Measurements from ENCODE around the gene GCNT2. TPM values are rescaled to one million over a fixed set of nuclear protein-coding genes. Genes with fewer than 3 reads are reported as not detected.

GCNT2 gene
- polyA plus RNA-seq, 3 donors = 3.5 to 10.0 (median 4.3) TPM

GRCh38 chr6:10556992-10557391 is 35.8 kb downstream of the GCNT2 start:
- TF ChIP-seq CTCF (IDR thresholded peaks at IDR 0.05) = no peak
- peaks cover 23 to 55% of the 10 kb centered on the region in 2 donors for H3K36me3 ChIP-seq (replicated peaks in 1 of 2; ENCODE audit: control insufficient read depth in 1 of 2, insufficient read depth in 2 of 2, low read length in 2 of 2)
- DNase-seq = no peak
- no peak overlapping the region for H3K27ac ChIP-seq (ENCODE audit: low read depth in 1 of 2, low read length in 2 of 2)
- no peak overlapping the region for H3K9ac ChIP-seq (ENCODE audit: insufficient read depth, low read length, poor library complexity, severe bottlenecking)
- Mint-ChIP-seq H3K4me1 (peaks cover 29% of the 10 kb centered on the region), H3K4me3 (no peak overlapping the region), H3K9me3 (no peaks in the 10 kb centered on the region), H3K27me3 (ENCODE audit: low read depth in 3 of 3) (no peaks in the 10 kb centered on the region), H3K36me3 (peaks cover 42 to 67% of the 10 kb centered on the region in 2 donors), H3K27ac (no peak overlapping the region)
- peaks cover 14 to 15% of the 10 kb centered on the region in 2 donors for H3K4me1 ChIP-seq (ENCODE audit: control insufficient read depth in 1 of 2, insufficient read depth in 2 of 2, low read length in 2 of 2)
- H2AFZ ChIP-seq (ENCODE audit: insufficient read depth, low read depth, low read length, poor library complexity, severe bottlenecking) = no peak overlapping the region
- intact Hi-C loops (cut with micrococcal nuclease) = no loop called here
- no peak overlapping the region for H3K4me3 ChIP-seq (replicated peaks in 1 of 3; ENCODE audit: low read depth in 2 of 3, low read length in 3 of 3)
- H4K20me1 ChIP-seq (ENCODE audit: insufficient read depth, low read length) = peaks cover 71% of the 10 kb centered on the region
- 100% methylated on average over 4 of the region's 6 CpGs for WGBS (ENCODE audit: insufficient coverage)
- no peak overlapping the region for H3K4me2 ChIP-seq (replicated peaks; ENCODE audit: extremely low read depth, low read length, poor library complexity, severe bottlenecking)
- peaks cover 91% of the 10 kb centered on the region for H3K79me2 ChIP-seq (ENCODE audit: insufficient read depth, low read length)
- H3K27me3 ChIP-seq (ENCODE audit: control insufficient read depth in 2 of 2, insufficient read depth in 2 of 2, low read length in 2 of 2) = no peaks in the 10 kb centered on the region
- no peaks in the 10 kb centered on the region for H3K9me3 ChIP-seq (replicated peaks in 1 of 2; ENCODE audit: control insufficient read depth in 1 of 2, insufficient read depth in 1 of 2, low read length in 2 of 2)

- H3K9ac ChIP-seq (ENCODE audit: insufficient read depth, low read length, poor library complexity, severe bottlenecking) = no peak overlapping the region
- no peak overlapping the region for H2AFZ ChIP-seq (ENCODE audit: insufficient read depth, low read depth, low read length, poor library complexity, severe bottlenecking)
- H3K27ac ChIP-seq (ENCODE audit: low read depth in 1 of 2, low read length in 2 of 2) = no peak overlapping the region
- TF ChIP-seq CTCF (IDR thresholded peaks at IDR 0.05) = no peak
- peaks cover 18 to 20% of the 10 kb centered on the region in 2 donors for H3K4me1 ChIP-seq (ENCODE audit: control insufficient read depth in 1 of 2, insufficient read depth in 2 of 2, low read length in 2 of 2)
- no peaks in the 10 kb centered on the region for H3K9me3 Mint-ChIP-seq
- intact Hi-C loops (cut with micrococcal nuclease) = no loop called here
- DNase-seq = no peak
- H3K4me3 Mint-ChIP-seq = no peak overlapping the region
- H3K36me3 ChIP-seq (replicated peaks in 1 of 2; ENCODE audit: control insufficient read depth in 1 of 2, insufficient read depth in 2 of 2, low read length in 2 of 2) = peaks cover 23 to 49% of the 10 kb centered on the region in 2 donors
- no peak overlapping the region for H3K4me3 ChIP-seq (replicated peaks in 1 of 3; ENCODE audit: low read depth in 2 of 3, low read length in 3 of 3)
- H3K27ac Mint-ChIP-seq = no peak overlapping the region
- H4K20me1 ChIP-seq (ENCODE audit: insufficient read depth, low read length) = peaks cover 62% of the 10 kb centered on the region
- H3K4me1 Mint-ChIP-seq = peaks cover 34% of the 10 kb centered on the region
- H3K27me3 ChIP-seq (ENCODE audit: control insufficient read depth in 2 of 2, insufficient read depth in 2 of 2, low read length in 2 of 2) = no peaks in the 10 kb centered on the region
- no peak overlapping the region for H3K4me2 ChIP-seq (replicated peaks; ENCODE audit: extremely low read depth, low read length, poor library complexity, severe bottlenecking)
- H3K79me2 ChIP-seq (ENCODE audit: insufficient read depth, low read length) = peaks cover 91% of the 10 kb centered on the region
- H3K27me3 Mint-ChIP-seq (ENCODE audit: low read depth in 3 of 3) = no peaks in the 10 kb centered on the region
- no peaks in the 10 kb centered on the region for H3K9me3 ChIP-seq (replicated peaks in 1 of 2; ENCODE audit: control insufficient read depth in 1 of 2, insufficient read depth in 1 of 2, low read length in 2 of 2)
- peaks cover 42 to 63% of the 10 kb centered on the region in 2 donors for H3K36me3 Mint-ChIP-seq
Observed at GRCh38 chr6:10557913-10558312, 36.8 kb downstream of the GCNT2 start.
